Suppressor macrophage (primary cell): ENCODE results near the gene SPRR2B.
"Not testable (repeated sequence)": the region's sequence is repeated elsewhere in the genome, so short reads cannot be mapped to it uniquely, and the experiment has no call there.

ENCODE experiments used
- DNase-seq, 4 experiments: peaks; one replicate each; pipeline ENCODE4 v3.0.0-alpha.2; 2020 to 2022
- total RNA-seq, 17 experiments: gene quantifications; one replicate each; lab custom pipeline; 2026; ENCODE audit warnings: mixed read lengths in 6 of 17, inconsistent platforms in 3 of 17; lab: John Stamatoyannopoulos, UW

SPRR2B gene
- total RNA-seq, result 0 to 0.66 (median 0) reads per million in 17 experiments

DNA sequence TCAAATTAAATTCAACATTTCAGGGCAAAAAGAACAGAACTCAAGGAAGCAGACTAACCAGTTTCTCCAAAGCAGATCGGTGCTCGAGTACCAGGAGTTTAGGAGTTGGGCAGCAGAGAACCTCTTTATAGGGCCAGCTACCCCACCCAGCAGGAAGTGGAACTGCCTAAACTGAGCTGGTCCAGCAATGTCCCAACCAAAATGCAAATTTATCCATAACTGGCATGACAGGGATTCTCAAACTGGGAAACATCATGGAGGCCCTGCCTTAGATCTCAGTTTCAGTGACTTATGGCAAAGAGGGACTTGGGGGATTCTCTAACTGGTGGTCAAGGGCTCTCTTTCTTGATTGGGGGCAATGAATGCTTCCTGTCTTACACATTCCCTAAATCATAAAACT is at the start of gene SPRR2B:
TSS of gene SPRR2B (minus strand) at position 101 of the 400 bp plus-strand sequence. CDS start 772 bp downstream, outside the sequence.
- no peak for DNase-seq

DNA sequence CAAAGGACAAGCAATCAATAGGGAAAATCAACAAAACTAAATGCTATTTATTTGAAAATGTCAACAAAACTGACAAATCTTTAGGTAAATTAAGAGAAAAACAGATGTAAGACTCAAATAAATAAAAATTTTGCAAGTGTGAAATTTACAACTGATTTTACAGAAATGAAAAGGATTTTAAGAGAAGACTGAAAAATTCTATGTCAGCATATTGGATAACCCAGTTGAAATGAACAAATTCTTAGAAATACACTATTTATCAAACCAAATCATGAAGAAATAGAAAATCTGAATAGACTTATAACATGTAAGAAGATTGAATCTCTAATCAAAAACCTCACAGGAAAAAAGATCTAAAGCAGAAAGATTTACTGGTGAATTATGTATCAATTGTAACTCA is 49.5 kb upstream of the SPRR2B start:
- DNase-seq, result no peak

DNA sequence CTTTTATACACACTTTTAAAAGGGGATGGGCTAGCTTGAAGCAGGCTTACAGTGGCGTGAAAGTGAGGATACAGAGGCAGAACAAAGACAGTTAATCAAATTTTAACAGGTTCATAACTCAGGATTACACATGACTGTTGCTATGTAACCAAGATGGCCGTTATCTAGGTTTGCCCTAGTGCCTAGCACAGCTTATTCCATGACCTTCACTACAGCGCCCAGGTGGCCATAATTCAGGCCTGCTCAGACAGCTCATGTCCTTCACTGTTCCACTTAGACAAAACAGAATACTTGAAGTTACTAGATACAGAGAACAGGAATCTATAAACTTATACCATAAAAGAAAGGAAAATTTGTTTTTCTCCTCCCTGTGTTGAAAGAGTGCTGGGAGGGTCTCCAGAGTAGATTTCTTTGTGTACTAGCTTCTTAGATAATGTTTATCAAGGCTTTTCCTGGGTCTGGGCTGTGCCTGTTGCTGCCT is 48.1 kb upstream of the SPRR2B start:
- no peak for DNase-seq

DNA sequence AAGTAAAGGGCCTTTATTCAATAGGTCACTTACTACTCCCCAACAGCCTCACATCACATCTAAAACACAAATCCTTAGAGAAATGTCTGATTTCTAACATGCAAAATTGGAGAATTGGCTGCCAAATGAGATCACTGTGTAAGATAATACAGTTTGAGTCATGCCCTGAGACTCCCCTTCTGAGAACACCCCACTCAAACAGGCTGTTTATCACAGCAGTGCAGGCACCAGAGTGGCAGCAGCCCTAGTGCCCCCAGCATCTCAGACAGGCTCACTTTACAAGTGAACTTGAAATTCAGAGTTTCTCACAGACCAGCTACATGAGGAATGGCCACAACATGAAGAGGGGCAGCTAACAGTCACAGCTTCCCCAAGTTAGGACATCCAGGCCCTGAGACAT is 43.9 kb upstream of the SPRR2B start:
- DNase-seq, result not testable (repeated sequence)

DNA sequence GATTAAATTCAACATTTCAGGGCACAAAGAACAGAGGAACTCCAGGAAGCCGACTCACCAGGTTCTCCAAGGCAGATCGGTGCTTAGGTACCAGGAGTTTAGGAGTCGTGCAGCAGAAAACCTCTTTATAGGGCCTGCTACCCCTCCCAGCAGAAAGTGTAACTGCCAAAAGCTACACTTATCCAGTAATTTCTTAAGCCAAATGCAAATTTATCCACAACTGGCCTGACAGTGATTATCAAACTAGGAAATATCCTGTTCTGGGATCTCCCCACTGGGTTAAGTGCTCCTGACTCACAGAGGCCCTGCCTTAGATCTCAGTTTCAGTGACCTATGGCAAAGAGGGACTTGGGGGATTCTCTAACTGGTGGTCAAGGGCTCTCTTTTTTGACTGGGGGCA is 42.0 kb upstream of the SPRR2B start, which contains the start of gene SPRR2F:
TSS of gene SPRR2F (minus strand) at position 101 of the 400 bp plus-strand sequence. CDS start 783 bp downstream, outside the sequence.
- no peak for DNase-seq

DNA sequence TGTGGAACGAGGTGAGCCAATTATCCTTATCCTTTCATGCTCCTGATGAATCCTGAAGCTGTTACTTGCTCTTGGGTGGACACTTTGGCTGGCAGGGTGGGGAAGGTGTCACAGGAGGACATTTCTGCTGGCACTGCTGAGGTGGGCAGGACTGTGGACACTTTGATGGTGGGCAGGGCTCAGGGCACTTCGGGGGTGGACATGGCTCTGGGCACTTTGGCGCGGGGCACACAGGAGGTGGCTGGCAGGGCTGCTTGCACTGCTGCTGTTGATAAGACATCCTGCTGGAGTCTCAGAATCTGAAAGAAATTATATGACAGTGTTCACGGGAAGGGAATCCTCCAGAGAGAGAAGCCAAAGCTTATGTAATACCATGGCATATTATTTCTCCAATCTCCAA is 41.0 kb upstream of the SPRR2B start:
- DNase-seq, result not testable (repeated sequence)

DNA sequence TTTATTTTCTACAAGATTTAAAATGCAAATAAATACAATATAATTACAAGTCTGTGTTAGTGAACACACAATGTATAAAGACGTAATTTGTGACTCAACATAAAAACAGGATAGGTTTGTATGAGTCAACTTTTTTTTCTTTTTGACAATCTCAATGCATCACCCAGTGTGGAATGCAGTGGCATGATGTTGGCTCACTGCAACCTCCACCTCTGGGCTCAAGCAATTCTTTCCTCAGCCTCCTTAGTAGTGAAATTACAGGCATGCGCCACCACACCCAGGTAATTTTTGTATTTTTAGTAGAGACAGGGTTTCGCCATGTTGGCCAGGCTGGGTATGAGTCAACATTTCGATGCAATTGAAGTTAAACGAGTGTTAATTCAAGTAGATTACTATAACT is 28.8 kb upstream of the SPRR2B start:
- DNase-seq, result no peak

DNA sequence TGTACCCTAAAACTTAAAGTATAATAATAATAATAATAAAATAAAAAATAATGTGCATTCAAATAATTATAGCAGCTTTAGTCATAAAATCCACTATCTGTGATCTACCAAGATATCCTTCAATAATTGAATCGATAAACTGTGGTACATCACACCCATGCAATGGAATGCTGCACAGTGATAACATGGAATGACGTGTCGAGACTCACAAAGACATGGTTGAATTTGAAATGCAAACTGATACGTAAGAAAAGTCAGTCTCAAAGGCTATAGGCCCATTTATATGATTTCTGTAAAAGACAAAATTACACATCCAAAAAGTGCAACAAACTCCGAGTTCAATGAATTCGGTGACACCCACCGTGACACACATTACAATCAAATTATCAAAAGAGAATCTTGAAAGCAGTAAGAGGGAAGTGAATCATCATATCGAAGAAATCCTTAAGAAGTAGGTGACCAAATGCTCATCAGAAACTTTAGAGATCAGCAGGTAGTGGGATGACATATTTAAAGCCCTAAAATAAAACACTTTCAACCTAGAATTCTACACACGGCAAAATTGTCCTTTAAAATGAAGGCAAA is 28.1 kb upstream of the SPRR2B start:
- DNase-seq, result no peak

DNA sequence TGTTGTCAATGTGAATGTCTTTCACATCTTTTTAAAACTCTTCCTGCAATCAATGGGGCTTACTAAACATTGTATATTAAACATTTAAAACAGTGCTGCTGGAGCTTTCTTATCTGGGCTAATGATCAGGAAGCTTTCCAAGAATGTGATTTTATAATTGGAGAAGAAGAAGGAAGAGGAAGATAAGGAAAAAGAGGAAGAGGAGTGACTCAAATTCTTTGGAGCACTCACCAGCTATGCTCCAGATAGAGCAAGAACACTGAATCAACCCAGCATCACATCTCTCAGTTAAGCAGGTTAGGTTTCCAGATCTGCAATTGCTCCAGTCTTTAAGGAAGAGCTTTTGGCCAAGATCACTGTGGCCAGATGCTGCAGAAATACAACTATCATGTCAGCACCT is 24.4 kb upstream of the SPRR2B start:
- DNase-seq, result no peak

DNA sequence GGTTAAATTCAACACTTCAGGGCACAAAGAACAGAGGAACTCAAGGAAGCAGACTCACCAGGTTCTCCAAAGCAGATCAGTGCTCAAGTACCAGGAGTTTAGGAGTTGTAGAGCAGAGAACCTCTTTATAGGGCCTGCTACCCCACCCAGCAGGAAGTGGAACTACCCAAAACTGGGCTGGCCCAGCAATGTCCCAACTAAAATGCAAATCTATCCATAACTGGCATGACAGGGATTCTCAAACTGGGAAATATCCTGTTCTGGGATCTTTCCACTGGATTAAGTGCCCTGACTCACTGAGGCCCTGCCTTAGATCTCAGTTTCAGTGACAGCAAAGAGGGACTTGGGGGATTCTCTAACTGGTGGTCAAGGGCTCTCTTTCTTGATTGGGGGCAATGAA is 23.0 kb upstream of the SPRR2B start, which contains the start of gene SPRR2E:
TSS of gene SPRR2E (minus strand) at position 101 of the 400 bp plus-strand sequence. CDS start 775 bp downstream, outside the sequence.
- DNase-seq, result no peak

DNA sequence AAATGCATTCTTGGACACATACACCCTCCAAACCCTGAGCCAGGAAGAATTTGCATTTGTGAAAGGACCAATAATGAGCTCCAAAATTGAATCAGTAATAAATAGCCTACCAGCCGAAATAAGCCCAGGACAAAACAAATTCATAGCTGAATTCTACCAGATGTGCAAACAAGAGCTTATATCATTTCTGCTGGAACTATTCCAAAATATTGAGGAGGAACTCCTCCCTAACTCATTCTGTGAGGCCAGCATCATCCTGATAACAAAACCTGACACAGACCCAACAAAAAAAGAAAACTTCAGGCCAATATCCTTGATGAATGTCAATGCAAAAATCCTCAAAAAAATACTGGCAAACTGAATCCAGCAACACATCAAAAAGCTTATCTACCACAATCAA is 16.2 kb upstream of the SPRR2B start:
- DNase-seq, result no peak

DNA sequence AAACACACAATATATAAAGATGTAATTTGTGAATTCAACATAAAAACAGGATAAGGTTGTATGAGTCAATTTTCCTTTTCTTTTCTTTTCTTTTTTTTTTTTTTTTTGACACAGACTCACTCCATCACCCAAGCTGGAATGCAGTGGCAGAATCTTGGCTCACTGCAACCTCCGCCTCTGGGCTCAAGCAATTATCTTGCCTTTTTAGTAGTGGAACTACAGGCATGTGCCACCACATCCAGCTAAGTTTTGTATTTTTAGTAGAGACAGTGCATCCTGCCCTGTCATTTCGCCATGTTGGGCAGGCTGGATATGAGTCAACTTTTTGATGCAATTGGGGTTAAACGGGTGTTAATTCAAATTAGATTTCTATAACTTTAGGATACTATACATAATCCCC is 10.3 kb upstream of the SPRR2B start:
- no peak for DNase-seq

DNA sequence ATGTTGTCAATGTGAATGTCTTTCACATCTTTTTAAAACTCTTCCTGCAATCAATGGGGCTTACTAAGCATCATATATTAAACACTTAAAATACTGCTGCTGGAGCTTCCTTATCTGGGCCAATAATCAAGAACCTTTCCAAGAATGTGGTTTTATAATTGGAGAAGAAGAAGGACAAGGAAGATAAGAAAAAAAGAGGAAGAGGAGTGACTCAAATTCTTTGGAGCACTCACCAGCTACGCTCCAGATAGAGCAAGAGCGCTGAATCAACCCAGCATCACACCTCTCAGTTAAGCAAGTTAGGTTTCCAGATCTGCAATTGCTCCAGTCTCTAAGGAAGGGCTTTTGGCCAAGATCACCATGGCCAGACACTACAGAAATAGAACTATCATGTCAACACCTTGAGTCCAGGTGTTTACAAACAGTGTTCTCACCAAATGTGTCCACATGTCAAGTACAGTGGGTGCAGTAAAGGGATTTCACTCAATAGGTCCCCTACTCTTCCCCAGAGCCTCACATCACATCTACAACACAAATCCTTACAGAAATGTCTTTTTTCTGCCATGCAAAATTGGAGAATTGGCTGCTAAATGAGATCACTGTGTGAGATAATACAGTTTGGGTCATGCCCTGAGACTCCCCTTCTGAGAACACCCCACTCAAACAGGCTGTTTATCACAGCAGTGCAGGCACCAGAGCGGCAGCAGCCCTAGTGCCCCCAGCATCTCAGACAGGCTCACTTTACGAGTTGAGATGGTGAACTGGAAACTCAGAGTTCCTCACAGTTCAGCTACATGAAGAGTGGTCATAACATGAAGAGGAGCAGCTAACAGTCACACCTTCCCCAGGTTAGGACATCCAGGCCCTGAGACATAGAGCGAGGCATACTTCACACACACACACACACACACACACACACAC is 1.7 kb upstream of the SPRR2B start:
- DNase-seq, result no peak

DNA sequence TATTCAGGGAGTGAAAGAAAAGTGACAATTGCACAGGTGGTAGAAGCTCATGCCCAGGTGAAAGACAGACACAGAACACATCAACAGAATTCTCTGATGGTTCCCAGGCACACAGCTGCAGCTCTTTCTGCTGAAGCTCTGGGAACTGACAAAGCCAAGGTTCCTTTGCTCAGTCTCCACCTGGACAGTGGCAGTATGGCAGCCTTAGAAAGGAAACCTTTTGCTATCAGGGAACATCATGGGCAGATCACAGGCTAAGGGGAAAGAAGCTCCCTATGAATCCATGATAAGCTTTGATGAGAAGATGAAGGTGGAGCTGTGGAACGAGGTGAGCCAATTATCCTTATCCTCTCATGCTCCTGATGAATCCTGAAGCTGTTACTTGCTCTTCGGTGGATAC is 1.2 kb downstream of the SPRR2B start:
- DNase-seq, result no peak

DNA sequence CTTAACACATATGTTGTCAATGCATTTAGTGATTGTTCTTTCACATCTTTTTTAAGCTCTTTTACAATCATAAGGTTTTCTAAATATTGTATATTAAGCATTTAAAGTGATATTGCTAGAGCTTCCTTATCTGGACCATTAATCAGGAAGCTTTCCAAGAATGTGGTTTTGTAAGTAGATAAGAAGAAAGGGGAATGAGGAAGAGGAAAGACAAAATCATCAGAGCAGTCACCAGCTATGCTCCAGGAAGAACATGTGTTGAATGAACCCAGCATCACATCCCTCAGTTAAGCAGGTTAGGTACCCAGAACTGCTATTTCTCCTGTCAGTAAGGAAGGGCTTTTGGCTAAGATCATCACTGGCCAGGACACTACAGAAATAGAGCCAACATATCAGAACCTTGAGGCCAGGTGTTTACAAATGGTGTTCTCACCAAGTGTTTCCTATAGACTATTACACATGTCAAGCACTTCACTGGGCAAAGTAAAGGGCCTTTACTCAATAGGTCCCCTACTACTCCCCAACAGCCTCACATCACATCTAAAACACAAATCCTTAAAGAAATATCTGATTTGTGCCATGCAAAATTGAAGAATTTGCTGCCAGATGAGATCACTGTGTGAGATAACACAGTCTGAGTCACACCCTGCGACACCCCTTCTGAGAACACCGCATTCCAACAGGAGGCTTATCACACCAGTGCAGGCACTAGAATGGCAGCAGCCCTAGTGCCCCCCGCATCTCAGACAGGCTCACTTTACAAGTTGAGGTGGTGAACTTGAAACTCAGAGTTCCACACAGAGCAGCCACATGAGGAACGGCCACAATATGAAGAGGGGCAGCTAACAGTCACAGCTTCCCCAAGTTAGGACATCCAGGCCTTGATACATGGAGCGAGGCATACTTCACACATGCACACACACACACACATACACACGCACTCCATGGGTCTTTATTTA is 12.3 kb downstream of the SPRR2B start:
- DNase-seq, result no peak

DNA sequence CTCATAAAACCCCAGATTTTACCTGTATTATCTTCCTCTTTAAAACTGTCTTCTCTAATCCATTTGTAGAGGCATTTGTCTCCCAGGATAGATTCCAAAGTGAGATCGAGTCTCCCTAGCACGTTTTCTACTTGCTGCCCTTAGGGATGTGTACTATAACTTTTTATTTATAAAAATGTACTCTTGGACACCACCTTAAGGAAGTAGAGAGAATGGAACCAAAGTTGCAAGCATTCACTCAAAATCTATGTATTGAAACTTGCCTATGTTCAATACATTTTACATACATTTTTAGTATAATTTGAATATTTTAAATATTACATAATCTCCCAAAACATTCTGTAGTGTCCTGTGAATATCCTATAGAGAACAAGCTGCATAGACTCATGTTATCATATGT is 13.3 kb downstream of the SPRR2B start:
- DNase-seq, result no peak

DNA sequence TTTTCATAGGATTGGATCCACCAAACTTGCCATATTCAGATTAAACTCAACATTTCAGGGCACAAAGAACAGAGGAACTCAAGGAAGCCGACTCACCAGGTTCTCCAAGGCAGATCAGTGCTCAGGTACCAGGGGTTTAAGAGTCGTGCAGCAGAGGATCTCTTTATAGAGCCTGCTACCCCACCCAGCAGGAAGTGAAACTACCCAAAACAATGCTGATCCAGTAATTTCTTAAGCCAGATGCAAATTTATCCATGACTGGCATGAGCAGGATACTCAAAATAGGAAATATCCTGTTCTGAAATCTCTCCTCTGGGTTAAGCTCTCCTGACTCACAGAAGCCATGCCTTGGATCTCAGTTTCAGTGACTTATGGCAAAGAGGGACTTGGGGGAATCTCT is 14.0 kb downstream of the SPRR2B start, which contains the start of gene SPRR2A:
TSS of gene SPRR2A (minus strand) at position 138 of the 400 bp plus-strand sequence. CDS start 777 bp downstream, outside the sequence.
- peak in 2 of 4 experiments; percentile 1 to 4 for DNase-seq

DNA sequence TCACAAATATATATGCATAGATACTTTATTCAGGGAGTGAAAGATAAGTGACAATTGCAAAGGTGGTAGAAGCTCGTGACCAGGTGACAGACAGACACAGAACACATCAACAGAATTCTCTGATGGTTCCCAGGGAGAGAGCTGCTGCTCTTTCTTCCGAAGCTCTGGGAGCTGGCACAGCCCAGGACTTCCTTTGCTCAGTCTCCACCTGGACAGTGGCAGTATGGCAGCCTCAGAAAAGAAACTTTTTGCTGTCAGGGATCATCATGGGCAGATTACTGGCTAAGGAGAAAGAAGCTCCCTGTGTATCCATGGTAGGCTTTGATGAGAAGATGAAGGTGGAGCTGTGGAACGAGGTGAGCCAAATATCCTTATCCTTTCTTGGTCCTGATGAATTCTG is 15.3 kb downstream of the SPRR2B start:
- DNase-seq, result not testable (repeated sequence)

DNA sequence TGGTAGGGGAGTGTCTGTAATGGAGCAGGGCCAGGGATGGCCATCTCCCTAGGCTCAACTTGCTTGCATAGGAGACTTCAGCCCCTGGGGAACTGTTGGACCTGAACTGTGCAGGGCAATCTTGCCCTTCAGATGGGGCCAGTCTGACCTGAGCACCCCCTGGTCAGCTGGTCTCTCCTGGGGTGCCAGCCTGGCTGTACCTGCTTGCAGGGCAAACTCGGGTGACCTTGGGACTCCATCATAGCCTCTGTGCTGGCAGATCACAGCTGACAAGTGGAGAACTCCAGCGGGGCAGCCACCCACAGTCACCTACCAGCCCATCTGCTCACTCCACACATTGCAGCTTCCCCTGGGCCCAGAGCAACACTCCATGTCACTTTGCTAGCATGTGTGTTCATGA is 22.2 kb downstream of the SPRR2B start:
- no peak for DNase-seq

DNA sequence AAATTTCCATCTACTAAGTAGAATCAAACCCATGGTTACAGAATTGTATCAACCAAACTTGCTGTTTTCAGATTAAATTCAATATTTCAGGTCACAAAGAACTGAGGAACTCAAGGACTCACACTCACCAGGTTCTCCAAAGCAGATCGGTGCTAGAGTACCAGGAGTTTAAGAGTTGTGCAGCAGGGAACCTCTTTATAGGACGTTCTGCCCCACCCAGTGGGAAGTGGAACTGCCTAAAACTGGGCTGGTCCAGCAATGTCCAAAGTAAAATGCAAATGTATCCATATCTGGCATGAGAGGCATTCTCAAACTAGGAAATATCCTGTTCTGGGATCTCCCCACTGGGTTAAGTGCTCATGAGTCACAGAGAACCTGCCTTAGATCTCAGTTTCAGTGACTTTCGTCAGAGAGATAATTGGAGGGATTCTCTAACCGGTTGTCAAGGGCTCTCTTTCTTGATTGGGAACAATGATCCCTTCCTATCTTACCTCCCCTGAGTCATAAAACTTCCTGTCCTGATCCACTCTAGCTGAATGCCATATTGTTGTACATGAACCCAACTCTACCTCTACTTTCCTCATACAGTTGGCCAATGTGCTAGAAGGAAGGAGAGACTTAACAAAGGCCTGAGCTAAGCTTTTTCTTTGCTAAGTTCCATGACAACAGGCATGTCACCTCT is 30.3 kb downstream of the SPRR2B start, which contains the start of gene SPRR2D:
TSS of gene SPRR2D (minus strand) at position 171 of the 682 bp plus-strand sequence. CDS start 774 bp downstream, outside the sequence.
- DNase-seq, result no peak

DNA sequence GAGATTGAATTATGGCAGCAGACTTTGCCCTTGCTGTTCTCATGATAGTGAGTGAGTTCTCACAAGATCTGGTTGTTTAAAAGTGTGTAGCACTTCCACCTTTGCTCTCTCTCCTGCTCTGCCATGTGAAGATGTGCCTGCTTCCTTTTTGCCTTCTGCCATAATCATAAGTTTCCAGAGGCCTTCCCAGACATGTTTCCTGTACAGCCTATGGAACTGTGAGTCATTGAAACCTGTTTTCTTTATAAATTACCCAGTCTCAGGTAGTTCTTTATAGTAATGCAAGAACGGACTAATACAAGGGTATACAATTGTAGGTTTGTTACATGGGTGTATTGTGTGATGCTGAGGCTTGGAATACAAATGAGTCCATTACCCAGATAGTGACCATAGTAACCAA is 36.2 kb downstream of the SPRR2B start:
- DNase-seq, result no peak
